BJ (cell line): Measurements from ENCODE around the gene CHI3L1. TPM values are rescaled to one million over a fixed set of nuclear protein-coding genes. Genes with fewer than 3 reads are reported as not detected.

Experiments
- CTCF ChIA-PET: fragments of 350-600 bp; formaldehyde crosslinking; extraction: SDS; loops from one replicate; lab custom pipeline; 2021; ENCODE audit warnings: antibody characterized with exemption, inconsistent platforms; lab: Yijun Ruan, JAX
- POLR2A ChIA-PET: fragments of 300-600 bp; sonication (Branson Sonifier 250); formaldehyde crosslinking; extraction: SDS; loops from one replicate; lab custom pipeline; 2021; ENCODE audit warnings: antibody characterized with exemption; lab: Charles Lee
- DNase-seq: peaks from one replicate; pipeline ENCODE4 v3.0.0-alpha.2; 2011; ENCODE audit warnings: low read depth
- H3K27me3 ChIP-seq: 2 replicates; pipeline ENCODE4 v1.6.0; 2011; ENCODE audit warnings: low read length; ENCODE audit not compliant: control insufficient read depth, insufficient read depth
- H3K36me3 ChIP-seq: 2 replicates; pipeline ENCODE4 v1.5.1; 2011; ENCODE audit warnings: low read length; ENCODE audit not compliant: control insufficient read depth, insufficient read depth
- H3K4me3 ChIP-seq: 2 replicates; pipeline ENCODE4 v1.5.1; 2011; ENCODE audit warnings: low read depth, mild to moderate bottlenecking, control low read depth, low read length
- CTCF ChIP-seq: IDR thresholded peaks from 2 replicates; pipeline ENCODE4 v1.5.1; 2011; ENCODE audit warnings: low read depth, mild to moderate bottlenecking, control low read depth, inconsistent platforms, low read length, moderate library complexity; ENCODE audit not compliant: insufficient read depth
- polyA plus RNA-seq: library from polyadenylated mRNA; depleted of rRNA; stranded (reverse); fragments of >200 nt; gene quantifications from 2 replicates; pipeline ENCODE4 v1.2.3, GENCODE V29; 2011

CHI3L1 gene
- polyA plus RNA-seq, 1 experiment, result 0.20 TPM

- TF ChIP-seq CTCF, result no peak
- no peak for DNase-seq
- Histone ChIP-seq H3K36me3 (no peaks in the 10 kb centered on the region), H3K27me3 (no peaks in the 10 kb centered on the region), H3K4me3 (no peak overlapping the region)
- POLR2A ChIA-PET, result no interaction called here
- CTCF ChIA-PET, result interaction anchor here (0.7 to 12.2 kb wide), 24 partner anchors 8 to 144 kb away, joined by 3 to 183 read pairs (median 6); partner anchors contain the start of genes ADORA1 and CHI3L1
These were observed 14.9 kb downstream of the CHI3L1 start for GRCh38 chr1:203171341-203172183.

- Histone ChIP-seq H3K4me3 (no peak overlapping the region), H3K27me3 (no peaks in the 10 kb centered on the region; the same call in 1 of the 2 replicates), H3K36me3 (no peaks in the 10 kb centered on the region)
- DNase-seq, result no peak
- CTCF ChIA-PET, result interaction anchor here (1.3 to 12.2 kb wide), 10 partner anchors 9 to 131 kb away, joined by 5 to 183 read pairs (median 28); partner anchors contain the start of genes ADORA1 and CHI3L1
- no peak for TF ChIP-seq CTCF
- POLR2A ChIA-PET, result interaction anchor here (0.6 kb wide), 1 partner anchor 44 kb away, joined by 13 read pairs; no protein-coding TSS in a partner anchor
These were observed 15.7 kb downstream of the CHI3L1 start for GRCh38 chr1:203170625-203171330.

GRCh38 chr1:203169770-203170520 is 16.6 kb downstream of the CHI3L1 start:
- no peak for DNase-seq
- POLR2A ChIA-PET, result no interaction called here

GRCh38 chr1:203168991-203169390 is 17.5 kb downstream of the CHI3L1 start:
- no peak overlapping the region for H3K4me3 ChIP-seq
- DNase-seq, result no peak
- no peak for TF ChIP-seq CTCF
- H3K27me3 ChIP-seq, result no peaks in the 10 kb centered on the region; the same call in 1 of the 2 replicates
- no peaks in the 10 kb centered on the region for H3K36me3 ChIP-seq
- CTCF ChIA-PET, result interaction anchor here (1.2 to 12.2 kb wide), 4 partner anchors 47 to 129 kb away, joined by 3 to 183 read pairs (median 122); partner anchors contain the start of gene ADORA1
- POLR2A ChIA-PET, result no interaction called here

More at GRCh38 chr1:203169770-203170520, 16.6 kb downstream of the CHI3L1 start:
- no peaks in the 10 kb centered on the region; the same call in 1 of the 2 replicates for H3K27me3 ChIP-seq
- H3K36me3 ChIP-seq, result no peaks in the 10 kb centered on the region
- no peak overlapping the region for H3K4me3 ChIP-seq
- TF ChIP-seq CTCF, result no peak
- CTCF ChIA-PET, result interaction anchor here (1.2 to 12.2 kb wide), 6 partner anchors 11 to 130 kb away, joined by 3 to 183 read pairs (median 67); partner anchors contain the start of gene ADORA1
